ENCODE results near the gene ALDH4A1.

The ALDH4A1 gene

DNA sequence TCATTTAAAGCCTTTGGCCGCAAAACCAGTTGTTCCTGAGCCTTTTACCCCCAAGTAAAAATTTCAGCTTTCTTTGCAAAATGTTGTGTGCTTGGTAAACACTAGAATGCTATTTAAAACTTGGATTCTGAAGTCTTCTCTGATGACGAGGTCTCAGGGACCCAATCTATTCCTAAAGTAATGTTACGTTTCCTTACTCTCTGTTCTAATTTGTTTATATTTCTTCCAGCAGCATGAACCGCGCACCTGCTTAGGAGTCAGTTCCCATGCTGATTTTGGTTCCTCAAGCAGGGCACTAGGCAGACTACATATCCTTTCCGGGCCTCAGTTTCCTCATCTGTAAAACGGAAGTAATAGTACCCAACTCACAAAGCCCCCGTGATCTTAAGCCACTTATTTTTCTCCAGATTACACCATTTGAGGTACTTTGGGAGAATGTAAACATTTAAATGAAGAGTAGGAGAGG lies 969 bp upstream of the ALDH4A1 start:
- ATAC-seq (ENCODE audit: insufficient read depth, low read depth) (no peak), DNase-seq (no peak)
- H3K4me2 ChIP-seq (ENCODE audit: insufficient read depth, low read length): peak overlapping the region; percentile 87
- H3K79me2 ChIP-seq (ENCODE audit: insufficient read depth, low read length): no peaks in the 10 kb centered on the region
- no peaks in the 10 kb centered on the region for H3K27me3 ChIP-seq (ENCODE audit: insufficient read depth, low read length, poor library complexity)
- H3K9me3 ChIP-seq (ENCODE audit: insufficient read depth, low read length, severe bottlenecking): no peaks in the 10 kb centered on the region
- H3K36me3 ChIP-seq (ENCODE audit: insufficient read depth, low read length): no peaks in the 10 kb centered on the region
- TF ChIP-seq, protein P1, sequence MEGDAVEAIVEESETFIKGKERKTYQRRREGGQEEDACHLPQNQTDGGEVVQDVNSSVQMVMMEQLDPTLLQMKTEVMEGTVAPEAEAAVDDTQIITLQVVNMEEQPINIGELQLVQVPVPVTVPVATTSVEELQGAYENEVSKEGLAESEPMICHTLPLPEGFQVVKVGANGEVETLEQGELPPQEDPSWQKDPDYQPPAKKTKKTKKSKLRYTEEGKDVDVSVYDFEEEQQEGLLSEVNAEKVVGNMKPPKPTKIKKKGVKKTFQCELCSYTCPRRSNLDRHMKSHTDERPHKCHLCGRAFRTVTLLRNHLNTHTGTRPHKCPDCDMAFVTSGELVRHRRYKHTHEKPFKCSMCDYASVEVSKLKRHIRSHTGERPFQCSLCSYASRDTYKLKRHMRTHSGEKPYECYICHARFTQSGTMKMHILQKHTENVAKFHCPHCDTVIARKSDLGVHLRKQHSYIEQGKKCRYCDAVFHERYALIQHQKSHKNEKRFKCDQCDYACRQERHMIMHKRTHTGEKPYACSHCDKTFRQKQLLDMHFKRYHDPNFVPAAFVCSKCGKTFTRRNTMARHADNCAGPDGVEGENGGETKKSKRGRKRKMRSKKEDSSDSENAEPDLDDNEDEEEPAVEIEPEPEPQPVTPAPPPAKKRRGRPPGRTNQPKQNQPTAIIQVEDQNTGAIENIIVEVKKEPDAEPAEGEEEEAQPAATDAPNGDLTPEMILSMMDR (IDR thresholded peaks at IDR 0.05; ENCODE audit: borderline replicate concordance, extremely low read depth, low read length, poor library complexity, severe bottlenecking): no peak
- TF ChIP-seq EZH2 (IDR thresholded peaks at IDR 0.05; ENCODE audit: borderline replicate concordance, low read depth, low read length, severe bottlenecking): no peak
- peaks cover 32% of the 10 kb centered on the region for H3K4me1 ChIP-seq (ENCODE audit: insufficient read depth, low read length)
- peak overlapping the region; percentile 93 for H2AFZ ChIP-seq (ENCODE audit: low read depth, low read length)
- peaks cover 5% of the 10 kb centered on the region; the same call in 1 of the 2 replicates for H4K20me1 ChIP-seq (ENCODE audit: insufficient read depth, low read length)
- peak overlapping the region; percentile 64 for H3K27ac ChIP-seq (ENCODE audit: low read length)
- H3K4me3 ChIP-seq (ENCODE audit: low read depth in 1 of 2, low read length in 2 of 2): peak overlapping the region; percentile 46 to 92; a peak in 3 of 4 replicates
- peak overlapping the region; percentile 75 for H3K9ac ChIP-seq (ENCODE audit: low read depth, low read length)

DNA sequence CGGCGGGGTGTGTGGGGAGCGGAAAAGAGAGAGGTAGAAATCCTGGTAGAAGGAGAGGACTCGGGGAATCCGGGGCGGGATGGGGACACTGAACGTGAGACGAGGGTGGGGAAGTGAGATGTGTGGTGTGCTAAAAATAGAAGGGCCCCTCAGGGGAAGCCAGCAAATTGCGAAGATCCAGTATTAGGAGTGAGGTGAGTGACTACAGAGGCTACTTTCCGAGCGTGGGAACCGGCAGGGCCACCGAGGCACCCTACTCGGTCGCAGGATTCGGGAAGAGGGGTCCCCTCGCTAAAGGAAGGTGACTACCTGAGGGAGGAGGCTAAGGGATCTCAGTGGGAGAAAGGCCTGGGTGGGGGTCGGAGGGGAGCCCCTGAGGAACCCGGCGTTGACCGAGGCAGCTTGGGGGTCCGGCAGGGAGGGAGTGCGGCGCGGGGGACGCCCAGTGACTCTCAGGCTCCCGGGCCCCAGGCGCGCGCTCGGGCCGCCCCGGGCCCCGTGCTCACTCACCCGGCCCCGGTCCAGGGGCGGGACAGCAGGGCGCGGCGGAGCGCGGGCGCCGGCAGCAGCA lies 318 bp downstream of the ALDH4A1 start:
- Histone ChIP-seq H3K4me3 (ENCODE audit: low read depth in 1 of 2, low read length in 2 of 2) (peak overlapping the region; percentile 81 to 92), H3K27me3 (ENCODE audit: insufficient read depth, low read length, poor library complexity) (no peaks in the 10 kb centered on the region), H3K9ac (ENCODE audit: low read depth, low read length) (peak overlapping the region; percentile 75), H4K20me1 (ENCODE audit: insufficient read depth, low read length) (peaks cover 5% of the 10 kb centered on the region; the same call in 1 of the 2 replicates), H3K9me3 (ENCODE audit: insufficient read depth, low read length, severe bottlenecking) (no peaks in the 10 kb centered on the region), H3K36me3 (ENCODE audit: insufficient read depth, low read length) (no peaks in the 10 kb centered on the region), H3K4me1 (ENCODE audit: insufficient read depth, low read length) (peaks cover 32% of the 10 kb centered on the region), H2AFZ (ENCODE audit: low read depth, low read length) (peak overlapping the region; percentile 68), H3K4me2 (ENCODE audit: insufficient read depth, low read length) (peak overlapping the region; percentile 87), H3K79me2 (ENCODE audit: insufficient read depth, low read length) (no peaks in the 10 kb centered on the region), H3K27ac (ENCODE audit: low read length) (peak overlapping the region; percentile 85)
- ATAC-seq (ENCODE audit: insufficient read depth, low read depth): no peak
- TF ChIP-seq EZH2 (IDR thresholded peaks at IDR 0.05; ENCODE audit: borderline replicate concordance, low read depth, low read length, severe bottlenecking): no peak
- TF ChIP-seq, protein P1 (IDR thresholded peaks at IDR 0.05; ENCODE audit: borderline replicate concordance, extremely low read depth, low read length, poor library complexity, severe bottlenecking): no peak
- DNase-seq: no peak

DNA sequence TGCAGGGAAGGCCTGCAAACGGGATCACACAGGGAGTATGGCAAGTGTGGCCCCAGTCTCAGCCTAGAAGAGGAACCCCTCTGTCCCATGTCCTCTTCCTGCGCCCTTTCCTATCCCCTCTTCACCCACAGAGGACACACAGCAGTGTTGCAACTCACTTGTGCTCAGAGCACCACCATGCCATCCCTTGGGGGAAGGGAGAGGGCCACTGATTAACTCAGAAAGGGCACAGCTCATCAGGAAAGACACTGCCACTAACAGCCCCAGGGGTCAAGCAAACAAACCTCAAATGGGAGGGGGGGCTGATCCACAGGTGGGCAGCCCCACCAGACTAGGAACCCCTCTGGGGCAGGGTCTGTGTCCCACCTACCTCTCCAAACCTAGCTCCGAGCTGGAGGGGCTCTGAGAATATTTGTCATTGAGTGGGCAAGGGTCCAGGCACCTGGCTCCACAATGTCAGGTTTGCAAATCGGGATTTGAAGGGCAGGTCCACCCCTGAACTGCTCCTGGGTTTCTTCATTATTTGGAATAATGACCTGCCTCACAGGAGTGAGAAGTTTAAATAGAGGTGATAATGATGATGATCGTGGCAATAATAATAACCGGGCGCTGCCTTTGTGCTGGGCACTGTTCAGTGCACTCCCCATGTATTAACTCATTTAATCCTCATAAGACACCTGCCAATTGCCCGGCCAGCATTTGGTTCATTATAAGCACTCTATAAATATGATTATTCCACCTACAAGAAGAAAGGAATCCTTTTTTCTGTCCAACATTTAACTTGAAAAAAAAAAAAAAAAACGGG lies 1.0 kb downstream of the ALDH4A1 start:
- H3K27me3 ChIP-seq (ENCODE audit: insufficient read depth, low read length, poor library complexity): no peaks in the 10 kb centered on the region
- H3K9ac ChIP-seq (ENCODE audit: low read depth, low read length): peak overlapping the region; percentile 75
- peaks cover 5% of the 10 kb centered on the region; the same call in 1 of the 2 replicates for H4K20me1 ChIP-seq (ENCODE audit: insufficient read depth, low read length)
- ATAC-seq (ENCODE audit: insufficient read depth, low read depth): no peak
- H3K9me3 ChIP-seq (ENCODE audit: insufficient read depth, low read length, severe bottlenecking): no peaks in the 10 kb centered on the region
- no peak overlapping the region for H3K27ac ChIP-seq (ENCODE audit: low read length)
- TF ChIP-seq EZH2 (IDR thresholded peaks at IDR 0.05; ENCODE audit: borderline replicate concordance, low read depth, low read length, severe bottlenecking): no peak
- TF ChIP-seq, protein P1 (IDR thresholded peaks at IDR 0.05; ENCODE audit: borderline replicate concordance, extremely low read depth, low read length, poor library complexity, severe bottlenecking): no peak
- H3K4me2 ChIP-seq (ENCODE audit: insufficient read depth, low read length): peak overlapping the region; percentile 87
- no peak for DNase-seq
- H3K4me3 ChIP-seq (ENCODE audit: low read depth in 1 of 2, low read length in 2 of 2): peak overlapping the region; percentile 81 to 92
- H3K79me2 ChIP-seq (ENCODE audit: insufficient read depth, low read length): no peaks in the 10 kb centered on the region
- H3K36me3 ChIP-seq (ENCODE audit: insufficient read depth, low read length): no peaks in the 10 kb centered on the region
- H3K4me1 ChIP-seq (ENCODE audit: insufficient read depth, low read length): peaks cover 32% of the 10 kb centered on the region
- peak overlapping the region; percentile 68 for H2AFZ ChIP-seq (ENCODE audit: low read depth, low read length)
